ENCODE results near the gene TMCO4.

The TMCO4 gene

GRCh38 chr1:19682257-19682656, 117.5 kb downstream of the TMCO4 start:
- no peak for DNase-seq

- no peak for DNase-seq
Measured at GRCh38 chr1:19680644-19681043, 119.1 kb downstream of the TMCO4 start.

GRCh38 chr1:19679691-19680090, 120.0 kb downstream of the TMCO4 start:
- DNase-seq, result no peak

GRCh38 chr1:19678931-19679453, 120.7 kb downstream of the TMCO4 start:
- no peak for DNase-seq

GRCh38 chr1:19678493-19678892, 121.2 kb downstream of the TMCO4 start:
- no peak for DNase-seq

GRCh38 chr1:19676438-19676922, 123.2 kb downstream of the TMCO4 start:
- DNase-seq, result peak; percentile 48

- no peak for DNase-seq
Measured at GRCh38 chr1:19675797-19676196, 123.9 kb downstream of the TMCO4 start.

- no peak for DNase-seq
Measured at GRCh38 chr1:19672237-19672636, 127.5 kb downstream of the TMCO4 start.

- DNase-seq, result no peak
Measured at GRCh38 chr1:19670787-19671186, 128.9 kb downstream of the TMCO4 start.

GRCh38 chr1:19668888-19669287, 130.8 kb downstream of the TMCO4 start:
- DNase-seq, result no peak

- DNase-seq, result peak; percentile 54
Measured at GRCh38 chr1:19665496-19666465, 133.9 kb downstream of the TMCO4 start.

GRCh38 chr1:19665186-19665495, 134.6 kb downstream of the TMCO4 start:
- DNase-seq, result no peak

GRCh38 chr1:19664453-19665185, 135.1 kb downstream of the TMCO4 start, which contains the start of gene HTR6:
TSS of gene HTR6 (plus strand) at chr1:19664875. CDS start at chr1:19665754, 879 bp downstream.
- no peak for DNase-seq

GRCh38 chr1:19662313-19662712, 137.4 kb downstream of the TMCO4 start:
- no peak for DNase-seq

- peak; percentile 60 for DNase-seq
Measured at GRCh38 chr1:19661721-19662228, 137.9 kb downstream of the TMCO4 start.

- no peak for DNase-seq
Measured at GRCh38 chr1:19658186-19658585, 141.5 kb downstream of the TMCO4 start.

GRCh38 chr1:19657511-19657910, 142.2 kb downstream of the TMCO4 start:
- DNase-seq, result no peak

- DNase-seq, result no peak
Measured at GRCh38 chr1:19656780-19657466, 142.8 kb downstream of the TMCO4 start.

GRCh38 chr1:19656134-19656779, 143.5 kb downstream of the TMCO4 start:
- no peak for DNase-seq

- DNase-seq, result no peak
Measured at GRCh38 chr1:19655718-19656080, 144.0 kb downstream of the TMCO4 start.

GRCh38 chr1:19654886-19655717, 144.6 kb downstream of the TMCO4 start:
- DNase-seq, result no peak
